ENCODE data around the gene ADAMTS2.

DNA sequence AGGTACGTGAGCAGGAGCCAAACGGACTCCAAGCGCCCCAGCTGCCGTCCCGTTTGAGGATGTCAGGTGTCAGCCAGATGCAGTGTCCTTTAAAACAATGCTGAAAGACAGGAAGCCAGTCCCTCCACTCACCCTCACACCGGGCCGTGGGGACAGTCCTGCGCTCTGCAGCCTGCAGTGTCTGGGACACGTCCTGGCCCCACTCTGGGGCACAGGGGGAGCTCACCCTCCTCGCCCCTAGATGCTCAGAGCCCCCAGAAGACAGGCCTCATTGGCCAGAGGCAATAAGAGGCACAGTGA, 205.4 kb downstream of the ADAMTS2 start:
- TF ChIP-seq, protein P1, sequence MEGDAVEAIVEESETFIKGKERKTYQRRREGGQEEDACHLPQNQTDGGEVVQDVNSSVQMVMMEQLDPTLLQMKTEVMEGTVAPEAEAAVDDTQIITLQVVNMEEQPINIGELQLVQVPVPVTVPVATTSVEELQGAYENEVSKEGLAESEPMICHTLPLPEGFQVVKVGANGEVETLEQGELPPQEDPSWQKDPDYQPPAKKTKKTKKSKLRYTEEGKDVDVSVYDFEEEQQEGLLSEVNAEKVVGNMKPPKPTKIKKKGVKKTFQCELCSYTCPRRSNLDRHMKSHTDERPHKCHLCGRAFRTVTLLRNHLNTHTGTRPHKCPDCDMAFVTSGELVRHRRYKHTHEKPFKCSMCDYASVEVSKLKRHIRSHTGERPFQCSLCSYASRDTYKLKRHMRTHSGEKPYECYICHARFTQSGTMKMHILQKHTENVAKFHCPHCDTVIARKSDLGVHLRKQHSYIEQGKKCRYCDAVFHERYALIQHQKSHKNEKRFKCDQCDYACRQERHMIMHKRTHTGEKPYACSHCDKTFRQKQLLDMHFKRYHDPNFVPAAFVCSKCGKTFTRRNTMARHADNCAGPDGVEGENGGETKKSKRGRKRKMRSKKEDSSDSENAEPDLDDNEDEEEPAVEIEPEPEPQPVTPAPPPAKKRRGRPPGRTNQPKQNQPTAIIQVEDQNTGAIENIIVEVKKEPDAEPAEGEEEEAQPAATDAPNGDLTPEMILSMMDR (IDR thresholded peaks at IDR 0.05; ENCODE audit: low read length) = no peak
- no peak for TF ChIP-seq EZH2 (IDR thresholded peaks at IDR 0.05; ENCODE audit: borderline replicate concordance, low read length)

Measured in OCI-LY1 (cell line).